Activated T-helper 1 cell treated with anti-CD3 and anti-CD28 coated beads, Interleukin-12 subunit alpha, Interleukin-12 subunit beta, Interleukin-2, Interleukin-4 antibody, amounts not matched to agents 30 ng/mL and 10 ng/mL and 1 ng/mL, durations not matched to agents 14 hours and 24 hours and 36 hours (primary cell): ENCODE results near the gene GLRX3. TPM values are rescaled to one million over a fixed set of nuclear protein-coding genes. Genes with fewer than 3 reads are reported as not detected.
"Not testable (repeated sequence)": the region's sequence is repeated elsewhere in the genome, so short reads cannot be mapped to it uniquely, and the experiment has no call there.

Source experiments
- DNase-seq: peaks from one replicate; pipeline ENCODE4 v3.0.0; 2021; ENCODE audit warnings: low spot score
- H3K27ac Mint-ChIP-seq: one replicate; pipeline ENCODE4 v1.8.0; 2021; ENCODE audit warnings: mild to moderate bottlenecking, mixed read lengths
- H3K27me3 Mint-ChIP-seq: one replicate; pipeline ENCODE4 v1.8.0; 2022; ENCODE audit warnings: mild to moderate bottlenecking, moderate library complexity, mixed read lengths; ENCODE audit not compliant: insufficient read depth
- H3K36me3 Mint-ChIP-seq: one replicate; pipeline ENCODE4 v1.8.0; 2021; ENCODE audit warnings: low read depth, mixed read lengths
- H3K4me1 Mint-ChIP-seq: one replicate; pipeline ENCODE4 v1.8.0; 2021; ENCODE audit warnings: low read depth, mixed read lengths
- H3K4me3 Mint-ChIP-seq: one replicate; pipeline ENCODE4 v1.8.0; 2021; ENCODE audit warnings: mild to moderate bottlenecking, moderate library complexity, mixed read lengths
- H3K9me3 Mint-ChIP-seq: one replicate; pipeline ENCODE4 v1.8.0; 2021; ENCODE audit warnings: mixed read lengths
- intact Hi-C: fragments of 100-400 bp; cut with micrococcal nuclease; formaldehyde crosslinking; loops from one replicate; pipeline ENCODE4 v1.15.1; 2024
- total RNA-seq: library from RNA; stranded (reverse); gene quantifications from 2 replicates; pipeline ENCODE4 v1.2.3, GENCODE V29; 2022

The GLRX3 gene
- total RNA-seq, 1 donor from 2014 or later = 119 TPM

DNA sequence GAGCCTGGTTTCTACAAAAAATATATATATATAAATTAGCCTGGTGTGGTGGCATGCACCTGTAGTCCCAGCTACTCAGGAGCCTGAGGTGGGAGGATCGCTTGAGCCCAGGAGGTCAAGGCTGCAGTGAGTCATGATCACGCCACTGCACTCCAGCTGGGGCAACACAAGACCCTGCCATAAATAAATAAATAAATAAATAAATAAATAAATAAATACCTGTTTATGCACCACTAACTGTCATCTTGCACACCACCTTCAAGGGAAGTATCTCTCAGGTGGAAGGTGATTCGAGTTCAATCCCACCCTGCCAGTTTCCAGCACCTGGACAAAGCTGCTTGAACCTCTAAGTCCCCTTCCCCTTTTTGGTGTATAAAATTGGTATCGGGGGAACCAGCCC lies 19.2 kb upstream of the GLRX3 start:
- H3K4me1 Mint-ChIP-seq = peaks cover 12% of the 10 kb centered on the region
- H3K4me3 Mint-ChIP-seq, DNase-seq, H3K9me3 Mint-ChIP-seq, H3K27me3 Mint-ChIP-seq, H3K27ac Mint-ChIP-seq, H3K36me3 Mint-ChIP-seq: not testable (repeated sequence)
- intact Hi-C loops = loop anchor here (10.0 kb wide), 1 partner anchor 188 kb away; no protein-coding TSS in a partner anchor

DNA sequence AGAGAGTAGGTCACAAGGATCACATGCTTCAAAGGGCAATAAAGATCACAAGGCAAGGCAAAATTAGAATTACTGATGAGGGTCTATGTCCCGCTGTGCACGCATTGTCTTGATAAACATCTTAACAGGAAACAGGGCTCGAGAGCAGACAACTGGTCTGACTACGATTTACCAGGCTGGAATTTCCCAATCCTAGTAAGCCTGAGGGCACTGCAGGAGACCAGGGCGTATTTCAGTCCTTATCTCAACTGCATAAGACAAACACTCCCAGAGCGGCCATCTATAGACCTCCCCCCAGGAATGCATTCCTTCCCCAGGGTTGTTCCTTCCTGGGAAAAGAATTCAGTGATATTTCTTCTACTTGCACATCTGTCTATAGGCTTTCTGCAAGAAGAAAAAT lies 18.7 kb upstream of the GLRX3 start:
- intact Hi-C loops = loop anchor here (10.0 kb wide), 1 partner anchor 187 kb away; no protein-coding TSS in a partner anchor
- H3K9me3 Mint-ChIP-seq, H3K27me3 Mint-ChIP-seq, H3K36me3 Mint-ChIP-seq, H3K4me1 Mint-ChIP-seq, H3K4me3 Mint-ChIP-seq, DNase-seq, H3K27ac Mint-ChIP-seq: not testable (repeated sequence)

DNA sequence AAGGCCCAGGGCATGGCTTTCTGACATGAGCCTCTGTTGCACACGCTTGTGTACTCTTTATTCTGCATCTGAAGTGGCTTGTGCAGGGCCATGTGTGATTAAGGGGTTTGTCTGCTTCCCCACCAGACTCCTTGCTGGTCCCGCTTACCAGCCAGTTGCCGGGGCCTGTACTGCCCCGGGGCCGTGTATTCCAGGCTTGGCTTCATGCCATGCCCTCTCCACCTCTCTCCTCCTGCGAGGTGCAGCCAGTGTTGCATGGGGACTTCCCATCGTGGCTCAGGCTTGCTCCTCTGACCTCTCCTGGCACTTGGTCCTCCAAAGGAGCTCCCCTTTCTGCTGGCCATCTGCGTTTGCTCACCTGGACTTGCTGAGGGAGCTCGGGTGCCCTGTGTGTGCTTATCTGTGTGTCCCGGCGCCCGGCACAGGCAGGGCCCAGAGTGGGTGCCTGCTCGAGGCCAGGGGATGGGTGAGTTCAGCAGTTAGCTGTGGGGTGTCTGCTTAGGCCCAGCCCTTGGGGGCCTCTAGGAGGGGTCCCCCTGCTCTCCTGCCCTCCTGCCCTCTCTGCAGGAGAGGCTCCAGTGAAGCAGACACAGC lies 14.6 kb upstream of the GLRX3 start:
- no peaks in the 10 kb centered on the region for H3K36me3 Mint-ChIP-seq
- H3K27ac Mint-ChIP-seq = no peak overlapping the region
- no peak for DNase-seq
- H3K27me3 Mint-ChIP-seq = peaks cover 9% of the 10 kb centered on the region
- H3K9me3 Mint-ChIP-seq = no peaks in the 10 kb centered on the region
- no peak overlapping the region for H3K4me3 Mint-ChIP-seq
- intact Hi-C loops = no loop called here
- no peaks in the 10 kb centered on the region for H3K4me1 Mint-ChIP-seq

DNA sequence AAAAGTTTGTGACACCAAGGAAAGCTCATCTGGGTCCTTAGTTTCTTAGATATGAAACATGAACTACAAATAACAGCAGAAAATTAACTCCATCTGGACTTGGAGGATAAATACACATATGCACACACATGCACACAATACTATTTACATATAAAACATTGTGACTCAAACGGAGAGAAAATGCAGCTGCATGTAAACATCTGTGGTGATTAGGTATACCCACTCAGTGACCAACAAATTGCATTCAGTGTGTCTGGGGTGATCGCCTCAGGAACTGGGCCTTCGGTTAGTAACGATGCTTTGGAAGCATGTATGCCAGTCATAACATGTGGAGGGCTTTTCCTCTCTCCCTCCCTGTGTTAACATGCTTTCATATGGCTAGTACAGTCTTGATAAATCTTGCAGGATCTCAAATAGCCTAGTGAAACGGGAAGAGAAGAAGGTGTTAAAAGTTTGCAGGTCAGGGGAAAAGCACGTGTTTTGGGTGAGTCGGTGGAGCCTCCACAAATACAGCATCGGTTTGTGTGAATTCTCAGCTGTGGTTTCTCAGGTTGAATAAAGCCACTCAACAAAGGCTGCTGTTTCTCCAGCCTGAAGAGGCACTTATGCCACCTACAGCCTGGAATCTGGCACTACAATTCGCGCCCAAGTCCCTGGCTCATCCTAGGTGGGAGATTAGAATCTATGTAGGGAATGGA lies 8.7 kb upstream of the GLRX3 start:
- Mint-ChIP-seq H3K27me3 (peaks cover 42% of the 10 kb centered on the region), H3K36me3 (no peaks in the 10 kb centered on the region), H3K4me3 (no peak overlapping the region), H3K27ac (no peak overlapping the region), H3K9me3 (no peaks in the 10 kb centered on the region), H3K4me1 (peaks cover 9% of the 10 kb centered on the region)
- intact Hi-C loops = loop anchor here (1.0 to 2.0 kb wide), 5 partner anchors 9 to 1095 kb away; partner anchors contain the start of gene GLRX3
- DNase-seq = peak; percentile 44

DNA sequence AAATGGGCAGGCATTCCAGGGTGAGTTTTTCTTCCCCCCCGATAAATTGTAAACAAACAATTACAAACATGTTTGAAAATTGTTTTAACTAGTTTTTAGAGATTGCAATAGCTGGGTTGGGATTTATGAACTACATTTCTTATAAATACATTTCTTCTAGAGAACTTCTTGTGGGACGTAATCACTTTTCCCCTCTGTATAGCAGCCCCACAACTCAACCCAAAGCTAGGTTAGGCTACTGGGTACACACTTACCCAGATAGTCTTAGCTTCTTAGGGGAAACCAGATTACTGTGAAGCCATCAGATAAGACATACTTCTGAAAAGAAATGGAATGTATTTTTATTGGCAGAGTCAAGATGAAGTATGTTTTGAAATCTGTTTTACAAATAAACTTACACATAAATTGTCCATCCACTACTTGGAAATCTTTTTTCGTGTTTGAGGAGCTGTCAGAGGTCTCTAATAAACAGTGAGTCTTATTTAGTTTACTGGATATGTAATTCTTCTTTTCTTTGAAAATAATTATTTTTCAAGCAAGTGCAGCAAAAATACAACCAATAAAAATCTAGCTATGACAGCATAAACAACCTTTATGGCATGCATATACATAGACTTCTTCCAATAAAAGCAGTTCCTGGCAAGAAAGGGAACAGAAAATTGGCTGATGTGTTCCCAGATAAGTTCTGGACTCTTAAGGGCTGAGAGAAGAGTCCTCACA lies 8.0 kb upstream of the GLRX3 start:
- H3K27me3 Mint-ChIP-seq = peaks cover 42% of the 10 kb centered on the region
- intact Hi-C loops = no loop called here

DNA sequence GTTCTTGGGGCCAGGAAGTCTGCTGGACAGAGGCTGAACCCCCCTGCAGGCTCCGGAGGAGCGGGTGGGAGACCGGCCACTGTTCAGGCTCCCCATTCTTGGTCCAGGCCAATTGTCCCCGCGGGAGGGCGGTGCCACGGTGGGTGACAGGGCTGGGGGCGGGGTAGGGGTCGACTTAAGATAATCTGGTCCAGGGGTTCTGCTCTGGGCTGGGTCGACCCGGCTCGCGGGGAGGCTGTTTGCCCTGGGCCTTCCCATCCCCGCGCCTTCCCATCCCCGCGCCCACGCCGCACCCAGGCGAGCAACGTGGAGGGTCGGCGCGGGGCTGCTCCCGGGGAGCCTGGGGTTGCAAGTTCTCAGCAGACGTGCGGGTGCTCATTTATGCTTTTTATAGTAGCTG lies 7.3 kb upstream of the GLRX3 start:
- intact Hi-C loops = no loop called here
- Mint-ChIP-seq H3K27ac (no peak overlapping the region), H3K36me3 (no peaks in the 10 kb centered on the region), H3K4me3 (no peak overlapping the region), H3K9me3 (no peaks in the 10 kb centered on the region), H3K4me1 (peaks cover 9% of the 10 kb centered on the region), H3K27me3 (peaks cover 42% of the 10 kb centered on the region)
- no peak for DNase-seq

More for the DNA sequence above, 8.0 kb upstream of the GLRX3 start:
- Mint-ChIP-seq H3K27ac (no peak overlapping the region), H3K9me3 (no peaks in the 10 kb centered on the region), H3K4me1 (peaks cover 9% of the 10 kb centered on the region), H3K4me3 (no peak overlapping the region), H3K36me3 (no peaks in the 10 kb centered on the region)
- DNase-seq = no peak

DNA sequence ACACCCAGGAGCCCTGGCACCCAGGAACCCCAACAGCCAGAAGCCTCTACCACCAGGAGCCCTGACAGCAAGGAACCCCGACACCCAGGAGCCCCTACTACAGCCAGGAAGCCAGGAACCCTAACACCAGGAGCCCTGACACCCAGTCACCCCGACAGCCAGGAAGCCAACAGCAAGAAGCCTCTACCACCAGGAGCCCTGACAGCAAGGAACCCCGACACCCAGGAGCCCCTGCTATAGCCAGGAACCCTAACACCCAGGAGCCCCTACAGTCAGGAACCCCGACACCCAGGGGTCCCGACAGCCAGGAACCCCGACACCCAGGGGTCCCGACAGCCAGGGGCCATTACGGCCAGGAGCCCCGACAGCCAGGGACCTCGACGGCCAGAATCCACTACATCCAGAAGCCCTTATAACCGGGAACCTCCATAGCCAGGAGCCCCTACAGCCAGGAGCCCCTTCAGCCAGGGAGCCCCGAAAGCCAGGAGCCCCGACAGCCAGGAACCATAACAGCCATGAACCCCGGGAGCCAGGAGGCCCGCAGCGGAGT lies 440 bp upstream of the GLRX3 start:
- Mint-ChIP-seq H3K9me3 (no peaks in the 10 kb centered on the region), H3K4me1 (peaks cover 46% of the 10 kb centered on the region), H3K36me3 (peaks cover 8% of the 10 kb centered on the region), H3K27ac (peak overlapping the region; percentile 68), H3K4me3 (peak overlapping the region; percentile 90), H3K27me3 (peaks cover 15% of the 10 kb centered on the region)
- intact Hi-C loops = loop anchor here (1.0 to 2.0 kb wide), 5 partner anchors 8 to 55 kb away; no protein-coding TSS in a partner anchor
- no peak for DNase-seq

DNA sequence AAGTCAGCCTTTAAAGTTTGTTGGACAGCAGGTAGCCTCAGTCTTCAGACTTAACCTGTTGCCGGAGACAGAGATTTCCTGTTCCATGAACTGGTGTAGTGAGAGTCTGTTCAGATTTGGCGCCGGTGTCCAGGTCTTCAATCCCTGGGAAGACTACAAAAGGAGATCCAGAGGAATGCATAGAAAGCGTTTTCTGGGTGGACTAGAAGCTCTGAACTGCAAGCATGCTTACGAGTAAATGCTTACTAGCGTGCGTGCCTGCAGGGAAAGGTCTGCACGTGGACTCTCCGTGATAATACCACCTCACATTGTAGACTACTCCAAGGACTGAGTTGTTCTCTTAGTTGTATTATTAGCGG lies 878 bp downstream of the GLRX3 start:
- Mint-ChIP-seq H3K27me3 (peaks cover 7% of the 10 kb centered on the region), H3K36me3 (peaks cover 15% of the 10 kb centered on the region), H3K9me3 (no peaks in the 10 kb centered on the region), H3K4me1 (peaks cover 59% of the 10 kb centered on the region), H3K27ac (peak overlapping the region; percentile 67), H3K4me3 (peak overlapping the region; percentile 88)
- no peak for DNase-seq
- intact Hi-C loops = loop anchor here (2.0 kb wide), 2 partner anchors 24 to 54 kb away; no protein-coding TSS in a partner anchor

DNA sequence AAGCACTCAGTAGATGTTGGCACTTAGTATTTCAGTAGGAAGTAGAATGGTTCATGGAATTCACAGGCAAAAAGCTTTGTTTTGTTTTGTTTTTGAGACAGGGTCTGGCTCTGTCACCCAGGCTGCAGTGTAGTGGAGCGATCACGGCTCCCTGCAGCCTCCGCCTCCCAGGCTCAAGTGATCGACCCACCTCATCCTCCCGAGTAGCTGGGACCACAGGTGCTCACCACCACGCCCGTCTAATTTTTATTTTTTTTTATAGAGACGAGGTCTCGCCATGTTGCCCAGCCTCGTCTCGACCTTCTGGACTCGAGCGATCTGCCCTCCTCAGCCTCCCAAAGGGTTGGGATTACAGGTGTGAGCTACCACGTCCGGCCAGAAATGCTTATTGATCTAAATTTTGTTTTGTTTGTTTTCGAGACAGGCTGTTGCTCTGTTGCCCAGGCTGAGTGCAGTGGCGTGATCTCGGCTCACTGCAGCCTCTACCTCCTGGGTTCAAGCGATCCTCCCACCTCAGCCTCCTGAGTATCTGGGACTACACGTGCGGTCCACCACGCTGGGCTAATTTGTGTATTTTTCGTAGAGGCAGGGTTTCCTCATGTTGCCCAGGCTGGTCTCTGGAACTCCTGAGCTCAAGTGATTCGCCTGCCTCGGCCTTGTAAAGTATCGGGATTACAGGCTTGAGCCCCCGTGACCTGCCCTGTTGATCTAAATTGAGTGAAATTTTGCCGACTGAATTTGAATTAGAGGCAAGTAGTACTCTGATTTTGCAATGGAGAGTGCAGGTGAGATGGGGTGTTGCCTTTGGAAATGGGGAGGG lies 1.7 kb downstream of the GLRX3 start:
- DNase-seq = no peak
- Mint-ChIP-seq H3K4me3 (peak overlapping the region; percentile 88), H3K4me1 (peaks cover 67% of the 10 kb centered on the region), H3K9me3 (no peaks in the 10 kb centered on the region), H3K27me3 (peaks cover 6% of the 10 kb centered on the region), H3K36me3 (peaks cover 23% of the 10 kb centered on the region), H3K27ac (peak overlapping the region; percentile 85)
- intact Hi-C loops = loop anchor here (2.0 kb wide), 2 partner anchors 23 to 53 kb away; no protein-coding TSS in a partner anchor

DNA sequence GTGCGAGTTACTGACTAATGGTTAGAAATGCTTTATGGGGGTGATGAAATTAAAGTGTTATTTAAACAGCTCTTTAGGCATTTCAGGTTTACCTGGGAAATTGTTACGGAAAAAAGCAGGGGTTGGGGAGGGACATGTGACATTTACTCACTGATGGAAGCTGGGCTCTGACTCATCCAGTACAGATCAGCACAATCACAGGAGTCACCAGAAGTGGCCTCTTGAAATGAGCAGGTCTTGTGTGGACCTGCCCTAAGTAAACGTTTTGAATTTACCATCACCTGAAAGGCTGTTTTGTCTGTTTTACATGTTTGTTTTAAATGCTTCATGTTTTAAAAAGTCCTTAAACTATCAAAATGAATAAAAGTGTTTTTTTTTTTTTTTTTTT lies 2.3 kb downstream of the GLRX3 start:
- no peak for DNase-seq
- Mint-ChIP-seq H3K27me3 (peaks cover 6% of the 10 kb centered on the region), H3K36me3 (peaks cover 27% of the 10 kb centered on the region), H3K4me3 (peak overlapping the region; percentile 88), H3K4me1 (peaks cover 71% of the 10 kb centered on the region), H3K9me3 (no peaks in the 10 kb centered on the region), H3K27ac (peak overlapping the region; percentile 85)
- intact Hi-C loops = no loop called here

DNA sequence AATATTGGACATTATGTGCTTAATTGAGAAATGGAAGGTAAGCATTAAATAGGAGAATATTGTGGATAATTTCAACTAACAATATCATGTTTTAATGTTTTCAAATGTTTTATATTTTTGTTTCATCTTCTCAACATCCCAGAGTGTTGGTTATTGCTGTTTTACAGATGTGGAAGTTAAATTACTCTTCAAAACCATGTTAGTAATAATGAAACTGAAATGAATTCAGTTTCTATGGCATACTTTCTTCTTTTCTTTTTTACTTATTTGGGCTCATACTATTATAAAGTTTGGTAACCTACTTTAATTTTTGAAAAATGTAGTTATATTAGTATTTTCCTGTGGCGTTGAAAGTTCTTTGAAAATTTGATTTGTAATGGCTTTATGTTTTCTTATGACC lies 4.2 kb downstream of the GLRX3 start:
- H3K4me1 Mint-ChIP-seq = peaks cover 57% of the 10 kb centered on the region
- intact Hi-C loops = no loop called here

DNA sequence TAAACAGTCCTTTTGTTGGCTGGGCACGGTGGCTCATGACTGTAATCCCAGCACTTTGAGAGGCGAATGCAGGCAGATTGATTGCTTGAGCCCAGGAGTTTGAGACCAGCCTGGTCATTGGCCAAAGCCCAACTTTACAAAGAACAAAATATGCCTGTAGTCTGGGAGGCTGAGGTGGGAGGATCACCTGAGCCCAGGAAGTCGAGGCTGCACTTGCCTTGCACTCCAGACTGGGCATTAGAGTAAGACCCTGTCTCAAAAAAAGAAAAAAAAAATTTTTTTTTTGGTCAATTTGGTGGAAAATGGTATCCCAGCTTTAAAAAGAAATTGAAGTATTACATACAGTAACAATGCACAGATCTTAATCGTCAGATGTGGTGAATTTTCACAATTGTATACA lies 4.8 kb downstream of the GLRX3 start:
- H3K4me1 Mint-ChIP-seq = peaks cover 55% of the 10 kb centered on the region
- peaks cover 35% of the 10 kb centered on the region for H3K36me3 Mint-ChIP-seq
- DNase-seq = no peak
- H3K27ac Mint-ChIP-seq = no peak overlapping the region
- peak overlapping the region; percentile 30 for H3K4me3 Mint-ChIP-seq
- H3K27me3 Mint-ChIP-seq = no peaks in the 10 kb centered on the region
- intact Hi-C loops = no loop called here
- H3K9me3 Mint-ChIP-seq = no peaks in the 10 kb centered on the region

More for the DNA sequence above, 4.2 kb downstream of the GLRX3 start:
- Mint-ChIP-seq H3K36me3 (peaks cover 32% of the 10 kb centered on the region), H3K27me3 (no peaks in the 10 kb centered on the region), H3K27ac (no peak overlapping the region), H3K9me3 (no peaks in the 10 kb centered on the region), H3K4me3 (peak overlapping the region; percentile 30)
- no peak for DNase-seq
